Retina (tissue), 1 donor: Measurements from ENCODE around the gene OR51B5.
"Not testable (repeated sequence)": the region's sequence is repeated elsewhere in the genome, so short reads cannot be mapped to it uniquely, and the experiment has no call there.

Experiments
- DNase-seq: peaks from one replicate; pipeline ENCODE4 v3.0.0-alpha.2; 2016

OR51B5 gene

DNA sequence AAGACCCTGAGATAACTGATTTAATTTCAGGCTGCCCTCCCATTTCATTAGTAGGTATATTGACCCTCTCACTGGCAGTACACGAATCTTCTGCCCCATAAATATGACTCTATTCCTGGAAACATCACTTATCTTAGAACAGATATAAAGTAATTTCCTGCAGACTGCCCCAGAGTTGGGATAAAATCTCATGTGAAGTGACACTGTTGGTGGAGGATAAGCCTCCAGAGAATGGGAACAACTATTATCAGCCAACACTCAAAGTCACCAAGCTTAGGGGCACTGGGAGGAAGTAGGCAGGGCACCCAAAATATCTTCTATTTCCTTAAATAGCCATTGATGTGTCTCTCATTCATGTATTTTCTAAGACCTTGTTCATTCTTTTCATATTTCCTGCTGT lies 8.2 kb downstream of the OR51B5 start:
- no peak for DNase-seq

DNA sequence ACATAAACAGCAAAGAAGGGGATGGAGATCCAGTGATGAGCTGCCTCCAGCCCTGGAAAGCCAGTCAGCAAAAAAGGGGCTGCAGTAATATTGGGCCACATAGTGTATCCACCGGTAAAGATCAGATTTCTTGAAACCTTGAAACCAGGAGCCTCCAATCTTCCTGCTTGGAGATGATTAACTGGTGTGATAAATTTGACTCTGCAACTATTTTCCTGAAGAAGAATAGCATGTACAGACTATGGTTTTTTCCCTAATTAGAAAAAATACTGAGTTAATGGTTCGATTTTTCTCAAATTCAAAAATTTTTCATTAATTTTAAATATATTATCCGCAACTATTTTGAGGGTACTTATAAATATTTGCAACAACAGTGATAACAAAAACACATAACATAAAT lies 19.1 kb downstream of the OR51B5 start, which contains the start of gene OR51B2:
OR51B2 (minus strand) TSS at position 101 of the 400 bp plus-strand sequence; CDS start at position 101, 0 bp downstream.
- DNase-seq = no peak

DNA sequence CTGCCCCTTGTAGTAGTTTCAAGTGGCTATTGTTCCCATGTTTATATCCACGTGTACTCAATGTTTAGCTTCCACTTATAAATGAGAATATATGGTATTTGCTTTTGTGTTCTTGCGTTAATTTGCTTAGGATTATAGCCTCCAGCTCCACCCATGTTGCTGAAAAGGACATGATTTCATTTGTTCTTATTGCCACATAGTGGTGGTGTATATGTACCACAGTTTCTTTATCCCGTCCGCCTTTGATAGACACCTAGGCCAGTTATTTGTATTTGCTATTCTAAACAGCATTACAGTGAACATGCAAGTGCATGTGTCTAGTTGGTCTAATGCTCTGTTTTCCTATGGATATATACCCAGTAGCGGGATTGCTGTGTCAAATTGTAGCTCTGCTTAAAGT lies 26.0 kb downstream of the OR51B5 start:
- no peak for DNase-seq

DNA sequence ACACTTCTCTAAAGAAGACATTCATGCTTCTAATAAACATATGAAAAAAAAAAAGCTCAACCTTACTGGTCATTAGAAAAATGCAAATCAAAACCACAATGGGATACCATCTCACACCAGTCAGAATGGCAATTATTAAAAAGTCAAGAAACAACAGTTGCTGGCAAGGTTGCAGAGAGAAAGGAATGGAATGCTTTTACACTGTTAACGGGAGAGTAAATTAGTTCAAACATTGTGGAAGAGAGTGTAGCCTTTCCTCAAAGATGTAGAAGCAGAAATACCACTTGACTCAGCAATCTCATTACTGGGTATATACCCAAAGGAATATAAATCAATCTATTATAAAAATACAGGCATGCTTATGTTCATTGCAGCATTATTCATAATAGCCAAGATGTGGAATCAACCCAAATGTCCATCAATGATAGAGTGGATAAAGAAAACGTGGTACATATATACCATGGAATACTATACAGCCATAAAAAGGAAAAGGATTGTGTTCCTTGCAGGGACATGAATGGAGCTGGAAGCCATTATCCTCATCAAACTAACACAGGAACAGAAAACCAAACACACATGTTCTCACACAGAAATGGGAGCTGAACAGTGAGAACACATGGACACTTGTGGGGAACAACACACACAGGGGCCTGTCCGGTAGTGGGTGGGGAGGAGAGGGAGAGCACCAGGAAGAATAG lies 29.8 kb downstream of the OR51B5 start:
- DNase-seq = not testable (repeated sequence)

DNA sequence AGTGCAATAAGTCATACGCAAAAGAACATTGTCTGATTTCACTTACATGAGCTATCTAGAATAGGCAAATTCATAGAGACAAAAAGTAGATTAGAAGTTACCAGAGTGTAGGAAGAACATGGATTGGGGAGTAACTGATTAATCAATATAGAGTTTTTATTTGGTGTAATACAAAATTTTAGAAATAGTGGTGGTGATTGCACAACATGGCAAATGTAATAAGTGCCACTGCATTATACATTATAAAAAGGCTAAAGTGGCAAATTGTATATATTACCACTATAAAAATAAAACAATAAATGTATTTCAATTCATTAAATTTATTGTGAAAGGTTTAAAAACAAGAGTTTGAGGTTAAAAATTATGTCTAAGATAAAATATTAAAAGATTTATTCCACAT lies 32.9 kb downstream of the OR51B5 start:
- no peak for DNase-seq

DNA sequence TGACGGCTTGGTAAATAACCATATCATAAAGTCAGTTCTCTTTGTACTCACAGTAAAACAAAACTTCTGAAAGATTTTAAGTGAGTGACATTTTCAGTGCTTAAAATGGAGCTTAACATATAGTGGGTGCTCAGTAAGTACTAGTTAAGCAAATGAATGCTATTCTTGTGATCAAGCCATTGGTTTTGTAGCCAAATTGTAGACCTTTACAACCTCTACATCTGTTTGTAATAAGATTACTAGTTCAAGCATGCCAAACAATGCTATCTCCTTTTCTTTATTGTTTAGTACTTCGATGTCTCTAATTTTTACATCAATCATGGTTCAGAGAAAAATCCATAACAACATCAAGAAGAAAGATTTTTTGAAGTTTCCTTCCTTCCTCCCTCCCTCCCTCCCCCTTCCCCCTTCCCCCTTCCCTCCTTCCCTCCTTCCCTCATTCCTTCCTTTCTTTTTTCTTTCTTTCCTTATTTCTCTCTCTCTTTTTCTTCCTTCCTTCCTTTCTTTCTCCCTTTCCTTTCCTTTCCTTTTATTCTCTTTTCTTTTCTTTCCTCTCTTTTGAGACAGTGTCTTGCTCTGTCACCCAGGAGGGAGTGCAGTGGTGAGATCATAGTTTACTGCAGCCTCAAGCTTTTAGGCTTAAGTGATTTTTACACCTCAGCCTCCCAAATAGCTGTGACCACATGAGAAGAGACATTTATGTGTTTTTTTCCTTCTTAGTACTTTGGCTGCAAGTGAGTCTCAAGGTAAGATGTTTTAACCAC lies 35.9 kb downstream of the OR51B5 start:
- DNase-seq = no peak

DNA sequence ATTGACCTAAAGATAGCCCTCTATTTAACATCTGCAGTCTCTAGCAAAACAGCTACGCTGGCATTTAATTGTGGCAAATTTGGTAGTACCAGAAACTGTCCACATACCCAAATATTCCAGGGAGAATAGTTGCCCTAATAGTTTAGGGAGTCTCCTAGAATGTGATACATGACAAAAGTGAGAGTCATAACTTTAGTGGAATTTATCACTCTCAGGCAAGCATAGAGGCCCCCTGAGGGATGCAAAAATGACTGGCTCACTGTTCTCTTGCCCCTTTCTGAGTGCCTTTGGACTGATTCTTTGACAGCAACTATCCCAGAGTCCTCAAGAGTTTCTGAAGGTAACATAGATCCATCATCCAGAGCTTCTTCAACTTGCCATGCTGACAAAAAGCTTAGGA lies 39.3 kb downstream of the OR51B5 start:
- no peak for DNase-seq

DNA sequence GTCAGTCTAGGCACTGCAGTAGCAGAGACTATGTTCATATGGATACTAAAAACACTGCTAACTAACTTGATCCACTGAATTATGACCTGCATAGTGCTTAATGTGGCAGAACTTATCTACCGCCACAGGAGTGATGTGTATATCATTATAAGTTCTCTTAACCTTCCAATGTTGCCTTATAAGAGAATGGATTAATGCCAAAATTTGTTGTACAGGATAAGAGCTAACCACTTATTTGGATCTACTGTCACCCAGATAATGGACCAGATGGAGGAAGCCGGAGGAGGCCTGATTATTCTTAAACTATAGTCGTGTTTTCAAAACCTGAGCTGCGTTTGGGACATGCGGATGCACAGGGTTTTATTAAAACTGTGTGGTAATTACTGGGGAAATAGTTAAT lies 39.7 kb downstream of the OR51B5 start:
- no peak for DNase-seq

DNA sequence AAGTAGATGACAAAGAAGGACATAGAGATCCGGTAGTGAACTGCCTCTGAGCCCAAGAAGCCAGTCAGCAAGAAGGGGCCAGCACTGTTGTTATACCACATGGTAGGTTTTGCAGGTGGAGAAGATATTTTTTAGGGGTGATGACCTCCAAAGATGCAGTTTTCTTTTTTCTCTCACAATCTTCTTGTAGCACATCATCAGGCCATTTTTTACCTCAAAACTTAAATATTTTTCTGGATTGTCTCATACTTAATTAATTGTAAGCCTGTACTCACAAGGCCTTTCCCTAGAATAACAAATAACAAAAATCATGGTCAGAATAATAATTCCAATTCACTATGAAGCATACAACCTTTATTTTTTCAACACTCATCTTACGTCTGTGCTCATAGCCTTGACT lies 41.5 kb downstream of the OR51B5 start, which contains the start of gene OR51B4:
OR51B4 (minus strand) TSS at position 101 of the 400 bp plus-strand sequence; CDS start at position 101, 0 bp downstream.
- DNase-seq = no peak

DNA sequence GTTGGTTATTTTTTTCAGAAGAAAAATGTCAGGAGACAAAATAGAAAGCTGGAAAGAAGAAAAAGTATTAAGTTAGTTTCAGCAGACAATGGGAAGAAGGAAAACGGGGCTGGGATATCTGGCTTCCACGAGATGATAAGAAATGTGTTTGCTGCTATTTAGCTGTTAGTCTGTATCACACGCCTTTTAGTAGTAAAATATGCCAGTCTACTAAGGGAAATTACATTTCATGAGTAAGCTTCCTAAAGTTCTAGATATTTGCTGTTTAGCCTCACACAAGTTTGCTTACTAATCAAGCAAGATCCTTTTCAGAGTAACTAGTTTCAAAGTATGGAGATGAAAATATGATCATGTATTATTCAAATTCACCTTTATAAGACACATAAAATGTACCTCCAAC lies 43.1 kb downstream of the OR51B5 start:
- no peak for DNase-seq

DNA sequence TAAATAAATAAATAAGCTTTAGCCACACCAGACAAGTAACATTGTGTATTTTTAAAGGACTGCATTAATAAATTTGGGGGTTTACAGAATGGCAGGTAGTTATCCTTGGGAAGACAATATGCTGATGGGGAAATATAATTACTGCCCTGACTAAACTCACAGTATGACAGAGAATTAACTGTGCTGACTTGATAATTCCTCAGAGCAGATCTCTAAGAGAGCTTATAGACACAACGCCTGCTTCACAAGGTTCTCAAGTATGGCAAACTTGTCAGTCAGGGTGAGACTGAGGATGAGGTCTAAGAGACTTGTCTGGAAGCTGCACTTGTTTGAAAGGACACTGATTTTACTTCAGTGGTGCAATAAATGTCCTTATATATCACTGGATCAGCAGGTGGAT lies 44.9 kb downstream of the OR51B5 start:
- no peak for DNase-seq

DNA sequence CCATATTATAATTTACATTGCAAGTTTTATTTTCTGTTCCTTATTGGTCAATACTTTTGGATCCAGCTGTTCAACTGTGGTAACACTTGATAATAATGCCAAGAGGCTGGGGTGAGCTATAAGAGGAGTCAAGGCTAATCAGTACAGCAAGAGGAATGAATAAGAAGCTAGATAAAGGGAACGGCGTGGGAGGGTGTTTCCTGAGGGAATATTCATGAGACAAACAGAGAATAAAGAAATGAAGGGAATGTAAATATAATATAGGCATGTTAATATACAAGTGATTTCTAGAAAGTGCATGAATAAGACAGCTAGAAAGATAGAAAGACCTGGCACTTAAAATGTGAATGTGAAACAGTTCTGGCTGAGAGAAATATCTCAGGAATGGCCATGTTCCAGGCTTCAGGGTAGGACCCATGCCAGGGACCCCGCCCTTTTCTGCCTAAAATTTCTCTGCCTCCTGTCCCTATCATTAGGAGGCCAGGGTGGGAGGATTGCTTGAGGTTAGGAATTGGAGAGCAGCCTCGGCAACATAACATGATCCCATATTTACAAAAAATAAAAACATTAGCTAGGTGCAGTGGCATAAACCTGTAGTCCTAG lies 45.5 kb downstream of the OR51B5 start:
- no peak for DNase-seq

DNA sequence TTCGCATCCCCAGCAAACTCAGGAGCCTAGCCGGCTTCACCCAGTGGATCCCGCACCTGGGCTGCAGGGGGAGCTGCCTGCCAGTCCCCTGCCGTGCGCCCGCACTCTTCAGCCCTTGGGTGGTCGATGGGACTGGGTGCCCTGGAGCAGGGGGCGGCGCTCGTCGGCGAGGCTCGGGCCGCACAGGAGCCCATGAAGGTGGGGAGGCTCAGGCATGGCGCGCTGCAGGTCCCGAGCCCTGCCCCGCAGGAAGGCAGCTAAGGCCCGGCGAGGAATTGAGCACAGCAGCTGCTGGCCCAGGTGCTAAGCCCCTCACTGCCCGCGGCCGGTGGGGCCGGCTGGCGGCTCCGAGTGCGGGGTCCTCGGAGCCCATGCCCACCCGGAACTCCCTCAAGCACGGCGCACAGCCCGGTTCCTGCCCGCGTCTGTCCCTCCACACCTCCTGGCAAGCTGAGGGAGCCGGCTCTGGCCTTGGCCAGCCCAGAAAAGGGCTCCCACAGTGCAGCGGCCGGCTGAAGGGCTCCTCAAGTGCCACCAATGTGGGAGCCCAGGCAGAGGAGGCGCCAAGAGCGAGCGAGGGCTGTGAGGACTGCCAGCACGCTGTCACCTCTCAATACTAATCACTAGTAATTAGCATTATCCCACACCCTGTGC lies 48.9 kb downstream of the OR51B5 start:
- DNase-seq = not testable (repeated sequence)

DNA sequence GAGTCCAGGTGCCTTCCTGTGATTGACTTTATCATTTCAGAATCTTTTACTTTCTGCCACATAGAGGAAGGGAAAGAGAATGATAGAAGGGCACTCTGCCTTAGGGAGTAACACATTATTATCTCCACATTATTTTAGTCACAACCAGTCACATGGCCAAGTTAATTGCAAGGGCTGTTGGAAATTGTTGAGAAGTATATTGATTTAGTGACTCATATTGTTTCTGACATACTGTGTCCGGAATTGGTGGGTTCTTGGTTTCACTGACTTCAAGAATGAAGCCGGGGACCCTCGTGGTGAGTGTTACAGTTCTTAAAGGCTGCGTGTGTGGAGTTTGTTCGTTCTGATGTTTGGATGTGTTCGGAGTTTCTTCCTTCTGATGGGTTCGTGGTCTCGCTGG lies 50.3 kb downstream of the OR51B5 start:
- DNase-seq = no peak
